HG03354 (cell line): ENCODE data around the gene TIMM10.

Source experiments
- ATAC-seq: cut with Tn5 transposase; IDR thresholded peaks from one replicate; pipeline ENCODE4 v1.9.1; 2021; ENCODE audit warnings: mild to moderate bottlenecking; ENCODE audit not compliant: unreplicated experiment, poor library complexity, severe bottlenecking

The TIMM10 gene

GRCh38 chr11:57487920-57488659, 42.5 kb downstream of the TIMM10 start:
- ATAC-seq: no peak

- no peak for ATAC-seq
These were observed 43.4 kb downstream of the TIMM10 start for GRCh38 chr11:57487021-57487778.

- no peak for ATAC-seq
These were observed 45.1 kb downstream of the TIMM10 start for GRCh38 chr11:57485217-57485990.

GRCh38 chr11:57484141-57484710, 46.3 kb downstream of the TIMM10 start:
- peak; percentile 59 for ATAC-seq

- no peak for ATAC-seq
These were observed 47.0 kb downstream of the TIMM10 start for GRCh38 chr11:57483562-57483918.

GRCh38 chr11:57482782-57483561, 47.6 kb downstream of the TIMM10 start:
- peak; percentile 54 for ATAC-seq

GRCh38 chr11:57481915-57482781, 48.4 kb downstream of the TIMM10 start:
- no peak for ATAC-seq

- no peak for ATAC-seq
These were observed 49.2 kb downstream of the TIMM10 start for GRCh38 chr11:57481315-57481714.

GRCh38 chr11:57480409-57481137, 50.0 kb downstream of the TIMM10 start:
- ATAC-seq: peak; percentile 48

GRCh38 chr11:57479911-57480310, 50.6 kb downstream of the TIMM10 start:
- no peak for ATAC-seq

GRCh38 chr11:57479021-57479663, 51.4 kb downstream of the TIMM10 start:
- ATAC-seq: no peak
